Left colon (tissue), 2 donors: ENCODE results near the gene HCFC2. TPM values are rescaled to one million over a fixed set of nuclear protein-coding genes. Genes with fewer than 3 reads are reported as not detected.

ENCODE experiments used
- ATAC-seq: fragments of 200-7000 bp; cut with Tn5 transposase; one replicate; pipeline ENCODE4 v1.9.1; 2020; ENCODE audit warnings: mild to moderate bottlenecking, moderate library complexity
- DNase-seq, 2 donors: peaks; one replicate each; pipeline ENCODE4 v3.0.0-alpha.2; 2020
- intact Hi-C, 2 donors: fragments of 100-400 bp; cut with DNase I in 1 of 2; cut with micrococcal nuclease in 1 of 2; formaldehyde crosslinking; loops; one replicate each; pipeline versions ENCODE4 v1.11.2 to v1.14.0; 2022; cut with DNase I, micrococcal nuclease
- total RNA-seq, 2 donors: library from RNA; stranded (reverse); fragmentation: NEBNext Ultra II Directional; extraction: Animal tissue kit (Norgen Biotek cat#: 25700); gene quantifications; one replicate each; pipeline ENCODE4 v1.2.1, GENCODE V29; 2021
- donor health status: DM: no; HTN: no; CAD: no.
- donor health status: DM: yes; HTN: yes; CAD: no.

The HCFC2 gene
- total RNA-seq, 2 donors from 2014 or later, result 10.7 to 14.0 TPM

GRCh38 chr12:104137902-104138796 lies 73.8 kb downstream of the HCFC2 start, which contains the start of gene NFYB:
NFYB (minus strand) TSS chr12:104138210; CDS start chr12:104135453, 2,757 bp downstream.
- intact Hi-C loops, result no loop called here
- DNase-seq (peak; percentile 90 to 96), ATAC-seq (peak; percentile 95)

DNA sequence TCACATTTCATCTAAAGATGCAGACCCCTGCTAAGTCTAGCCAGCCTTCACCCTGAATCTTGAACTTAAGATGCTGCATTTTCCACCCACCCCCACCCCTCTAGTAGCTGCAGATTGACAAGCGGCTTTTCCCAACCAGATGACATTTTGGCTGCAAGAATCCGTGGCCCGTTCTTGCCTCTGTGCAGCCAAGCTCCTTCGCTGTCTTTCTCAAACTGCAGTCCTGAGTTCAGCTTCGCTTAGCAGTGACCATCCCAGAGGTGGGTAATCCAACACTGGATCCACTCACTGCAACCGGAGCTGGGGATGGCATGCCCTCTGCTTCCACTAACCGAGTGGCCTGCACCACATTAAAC lies 74.4 kb downstream of the HCFC2 start:
- intact Hi-C loops, result no loop called here
- DNase-seq (peak; percentile 14 to 28), ATAC-seq (no peak)

- intact Hi-C loops, result no loop called here
- DNase-seq, result no peak
- ATAC-seq, result no peak
These were observed 78.2 kb downstream of the HCFC2 start for GRCh38 chr12:104142543-104142942.

GRCh38 chr12:104143002-104143401 lies 78.7 kb downstream of the HCFC2 start:
- ATAC-seq, result no peak
- intact Hi-C loops, result no loop called here
- no peak for DNase-seq

- ATAC-seq (no peak), DNase-seq (no peak)
- intact Hi-C loops, result no loop called here
These were observed 79.6 kb downstream of the HCFC2 start for GRCh38 chr12:104143918-104144317.

- intact Hi-C loops, result no loop called here
- no peak for ATAC-seq
- no peak for DNase-seq
These were observed 83.0 kb downstream of the HCFC2 start for GRCh38 chr12:104147346-104147745.

- intact Hi-C loops, result no loop called here
- no peak for DNase-seq
- no peak for ATAC-seq
These were observed 86.1 kb downstream of the HCFC2 start for GRCh38 chr12:104150416-104150815.

DNA sequence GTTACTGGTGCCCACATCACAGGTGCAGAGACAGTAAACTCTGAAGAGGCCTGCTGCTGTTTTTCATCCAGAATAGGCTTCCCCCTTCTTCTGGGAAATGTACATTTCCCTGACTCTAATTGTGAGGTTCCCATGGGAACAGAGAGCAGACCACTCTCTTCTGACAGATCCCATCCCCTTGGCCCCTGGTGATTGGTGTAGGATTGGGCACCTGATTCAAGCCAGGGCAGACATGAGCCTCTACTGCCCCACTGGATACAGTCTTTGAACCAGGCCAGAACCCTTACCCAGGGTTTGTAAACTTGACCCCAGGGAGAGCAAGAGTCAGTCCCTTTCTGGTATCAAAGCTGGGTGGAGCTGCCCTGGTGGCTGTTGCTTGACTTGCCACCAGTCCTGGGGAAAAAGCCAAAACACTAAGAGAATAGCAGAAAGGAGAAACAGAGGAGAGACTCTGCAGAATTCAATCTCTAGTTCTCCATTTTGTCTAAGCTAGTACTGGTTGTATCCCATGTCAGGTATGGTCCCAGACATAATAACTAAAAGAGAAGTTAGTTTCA lies 88.4 kb downstream of the HCFC2 start:
- DNase-seq (no peak), ATAC-seq (no peak)
- intact Hi-C loops, result no loop called here

DNA sequence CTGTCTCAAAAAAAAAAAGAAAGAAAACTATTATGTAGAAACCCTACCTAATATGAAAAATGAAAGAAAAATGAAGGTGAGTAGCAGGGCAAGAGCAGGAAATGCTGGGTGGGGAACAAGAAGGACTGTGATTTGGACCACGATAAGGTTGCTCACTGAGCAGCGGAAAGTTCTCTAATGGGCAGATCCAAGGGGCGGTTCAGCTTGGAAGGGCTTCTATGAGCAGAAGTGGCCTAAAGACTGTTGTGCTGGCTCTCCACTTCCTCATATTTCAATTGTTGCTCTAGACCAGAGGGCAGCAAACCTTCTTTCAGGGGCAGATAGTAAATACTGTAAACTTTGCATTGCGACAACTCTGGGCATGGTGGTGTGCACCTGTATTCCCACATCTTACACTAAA lies 90.0 kb downstream of the HCFC2 start:
- intact Hi-C loops, result no loop called here
- ATAC-seq (no peak), DNase-seq (no peak)

DNA sequence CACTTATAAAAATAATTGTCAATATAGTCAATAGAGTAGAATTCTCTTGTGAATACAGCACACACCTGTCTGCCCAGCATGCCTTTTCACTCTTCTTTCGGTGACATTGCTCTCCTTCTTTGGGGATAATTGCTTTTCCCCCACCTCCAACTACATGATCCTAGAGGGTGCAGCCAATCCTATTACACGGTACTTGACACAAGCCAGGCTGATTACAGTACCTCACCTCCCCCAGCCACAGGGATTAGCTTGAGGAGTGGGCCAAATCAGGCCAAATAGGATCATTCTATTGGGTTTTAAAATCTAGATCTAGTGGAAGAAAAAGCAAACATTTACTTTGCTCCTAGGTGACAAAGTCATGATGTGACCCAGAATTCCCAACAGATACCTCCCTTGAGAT lies 90.5 kb downstream of the HCFC2 start:
- ATAC-seq, result no peak
- intact Hi-C loops, result no loop called here

More for the DNA sequence above, 90.5 kb downstream of the HCFC2 start:
- DNase-seq, result no peak

Other genes with a start within 250 kb of the HCFC2 start
- 10 to 100 TPM; 14.4 to 24.0 TPM for gene NT5DC3, start 223.3 kb upstream of the HCFC2 start, total RNA-seq
- 100 to 1,000 TPM; 440 to 482 TPM for gene HSP90B1, start 134.1 kb upstream of the HCFC2 start, total RNA-seq
- 10 to 100 TPM; 22.7 to 31.6 TPM for gene TDG, start 98.7 kb upstream of the HCFC2 start, total RNA-seq
- 1 to 10 TPM; 1.9 to 5.0 TPM for gene GLT8D2, start 14.3 kb upstream of the HCFC2 start, total RNA-seq
- gene NFYB, start 73.7 kb downstream of the HCFC2 start, total RNA-seq, result 10 to 100 TPM; 13.7 to 17.3 TPM
- 10 to 100 TPM; 79.5 to 97.9 TPM for gene TXNRD1, start 151.2 kb downstream of the HCFC2 start, total RNA-seq
- 1 to 10 TPM; 2.4 to 2.5 TPM for gene EID3, start 239.2 kb downstream of the HCFC2 start, total RNA-seq